Neutrophil (primary cell): Measurements from ENCODE around the gene SLC9A9.

Experiments
- H3K27ac ChIP-seq: fragments of 200-600 bp; sonication (generic); 2 replicates; pipeline ENCODE4 v1.5.1; 2016; ENCODE audit warnings: mild to moderate bottlenecking, moderate library complexity
- H3K27me3 ChIP-seq: fragments of 200-600 bp; sonication (generic); 2 replicates; pipeline ENCODE4 v1.6.0; 2016; ENCODE audit warnings: mild to moderate bottlenecking
- H3K36me3 ChIP-seq: fragments of 200-600 bp; sonication (generic); 2 replicates; pipeline ENCODE4 v1.5.1; 2017
- H3K4me1 ChIP-seq, 2 experiments: fragments of 200-600 bp in 1 of 2; sonication (generic) in 1 of 2; 1 replicate in 1 of 2; 2 replicates in 1 of 2; pipeline versions ENCODE4 v1.5.1 to v1.6.1; 2013 to 2016; ENCODE audit warnings: low read depth in 1 of 2, low read length in 1 of 2, mild to moderate bottlenecking in 1 of 2, moderate library complexity in 1 of 2; ENCODE audit not compliant: control insufficient read depth in 1 of 2, insufficient read depth in 1 of 2
- H3K4me3 ChIP-seq, 2 experiments: fragments of 200-600 bp in 1 of 2; sonication (generic) in 1 of 2; 1 replicate in 1 of 2; 2 replicates in 1 of 2; pipeline ENCODE4 v1.5.1; 2013 to 2016; ENCODE audit warnings: low read depth in 1 of 2, low read length in 1 of 2, mild to moderate bottlenecking in 1 of 2, moderate library complexity in 1 of 2
- H3K9me3 ChIP-seq: fragments of 200-600 bp; sonication (generic); 2 replicates; pipeline ENCODE4 v1.5.1; 2016
- CTCF ChIP-seq: fragments of 200-600 bp; sonication (generic); IDR thresholded peaks from 2 replicates; pipeline ENCODE4 v1.5.1; 2016; ENCODE audit warnings: antibody characterized with exemption

SLC9A9 gene

DNA sequence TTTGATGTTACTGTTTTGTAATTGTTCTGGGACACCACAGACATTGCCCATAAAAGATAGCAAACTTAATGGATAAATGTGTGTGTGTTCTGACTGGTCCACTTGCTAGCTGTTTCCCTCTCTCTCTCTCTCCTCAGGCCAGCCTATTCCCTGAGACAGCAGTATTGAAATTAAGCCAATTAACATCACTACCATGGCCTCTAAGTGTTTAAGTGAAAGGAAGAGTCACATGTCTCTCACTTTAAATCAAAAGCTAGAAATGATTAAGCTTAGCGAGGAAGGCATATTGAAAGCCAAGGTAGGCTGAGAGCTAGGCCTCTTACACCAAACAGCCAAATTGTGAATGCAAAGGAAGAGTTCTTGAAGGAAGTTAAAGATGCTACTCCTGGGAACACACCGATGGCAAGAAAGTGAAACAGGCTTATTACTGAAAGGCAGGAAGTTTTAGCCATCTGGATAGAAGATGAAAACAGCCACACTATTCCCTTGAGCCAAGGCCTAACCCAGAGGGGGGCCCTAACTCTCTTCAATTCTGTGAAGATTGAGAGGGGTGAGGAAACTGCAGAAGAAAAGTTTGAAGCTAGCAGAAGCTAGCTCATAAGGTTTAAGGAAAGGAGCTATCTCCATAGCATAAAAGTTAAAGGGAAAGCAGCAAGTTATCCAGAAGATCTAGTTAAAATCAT, 433.6 kb downstream of the SLC9A9 start:
- Histone ChIP-seq H3K27me3 (no peaks in the 10 kb centered on the region), H3K4me1 (no peaks in the 10 kb centered on the region)

DNA sequence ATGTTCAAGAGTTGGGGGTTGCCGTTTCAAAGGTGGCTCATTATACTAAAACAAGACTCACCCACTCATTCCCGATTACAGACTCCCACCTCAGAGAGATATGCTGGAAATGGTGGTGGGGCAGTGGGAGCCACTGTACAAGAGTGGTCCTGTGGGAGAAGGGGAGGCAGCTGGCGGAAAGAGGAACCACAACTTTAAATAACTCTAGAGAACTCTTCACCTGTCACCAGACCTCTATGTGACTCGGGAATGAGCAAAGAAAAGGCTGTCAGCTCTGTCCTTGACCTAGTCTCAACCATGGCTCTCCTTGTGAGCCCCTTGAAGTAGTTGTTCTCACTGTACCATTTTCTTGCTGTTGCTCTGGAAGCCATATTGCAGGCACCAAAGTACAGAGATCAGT, 434.9 kb downstream of the SLC9A9 start:
- no peak overlapping the region for H3K27ac ChIP-seq
- H3K4me1 ChIP-seq = no peaks in the 10 kb centered on the region
- H3K4me3 ChIP-seq = no peak overlapping the region
- no peaks in the 10 kb centered on the region for H3K9me3 ChIP-seq
- H3K36me3 ChIP-seq = no peaks in the 10 kb centered on the region
- no peaks in the 10 kb centered on the region for H3K27me3 ChIP-seq
- TF ChIP-seq CTCF = no peak

More for the DNA sequence above, 433.6 kb downstream of the SLC9A9 start:
- Histone ChIP-seq H3K4me3 (no peak overlapping the region), H3K36me3 (no peaks in the 10 kb centered on the region), H3K9me3 (no peaks in the 10 kb centered on the region), H3K27ac (no peak overlapping the region)
- TF ChIP-seq CTCF = no peak

GRCh38 chr3:143412084-143412483, 436.2 kb downstream of the SLC9A9 start:
- Histone ChIP-seq H3K4me1 (no peaks in the 10 kb centered on the region), H3K27me3 (no peaks in the 10 kb centered on the region), H3K9me3 (no peaks in the 10 kb centered on the region), H3K4me3 (no peak overlapping the region), H3K36me3 (no peaks in the 10 kb centered on the region), H3K27ac (no peak overlapping the region)
- no peak for TF ChIP-seq CTCF

DNA sequence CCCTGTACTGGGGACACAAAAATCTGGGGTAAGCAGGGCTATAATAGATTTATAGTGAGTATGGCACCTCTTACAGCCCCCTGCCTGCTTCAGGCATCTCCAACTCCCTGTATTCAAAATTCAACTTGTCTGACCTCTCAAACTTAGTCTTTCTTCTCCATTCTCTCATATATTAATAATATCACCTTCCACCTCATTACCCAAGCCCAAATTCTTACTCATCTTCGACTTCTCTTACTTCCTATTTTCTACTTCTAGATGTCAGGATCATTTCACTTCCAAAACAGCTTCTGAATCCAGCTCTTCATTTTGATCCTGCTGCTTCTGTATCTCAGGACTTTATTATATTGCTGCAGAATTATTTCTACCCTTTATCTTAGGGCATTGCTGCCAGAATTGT, 438.0 kb downstream of the SLC9A9 start:
- no peak for TF ChIP-seq CTCF
- H3K9me3 ChIP-seq = no peaks in the 10 kb centered on the region
- no peaks in the 10 kb centered on the region for H3K27me3 ChIP-seq
- no peak overlapping the region for H3K4me3 ChIP-seq
- H3K36me3 ChIP-seq = no peaks in the 10 kb centered on the region
- H3K27ac ChIP-seq = no peak overlapping the region
- no peaks in the 10 kb centered on the region for H3K4me1 ChIP-seq

- TF ChIP-seq CTCF = no peak
- no peaks in the 10 kb centered on the region for H3K9me3 ChIP-seq
- no peaks in the 10 kb centered on the region for H3K4me1 ChIP-seq
- no peak overlapping the region for H3K4me3 ChIP-seq
- no peaks in the 10 kb centered on the region for H3K36me3 ChIP-seq
- H3K27ac ChIP-seq = no peak overlapping the region
- no peaks in the 10 kb centered on the region for H3K27me3 ChIP-seq
Measured at GRCh38 chr3:143408771-143409170, 439.5 kb downstream of the SLC9A9 start.
